GM21515 (cell line): Measurements from ENCODE around the gene FCHSD2.
"Not testable (repeated sequence)": the region's sequence is repeated elsewhere in the genome, so short reads cannot be mapped to it uniquely, and the experiment has no call there.

Experiments used
- ATAC-seq: cut with Tn5 transposase; IDR thresholded peaks from one replicate; pipeline ENCODE4 v1.9.1; 2021; ENCODE audit not compliant: unreplicated experiment

The FCHSD2 gene

GRCh38 chr11:73017024-73017751, 124.9 kb downstream of the FCHSD2 start:
- no peak for ATAC-seq

- no peak for ATAC-seq
Measured at GRCh38 chr11:73013021-73013420, 129.1 kb downstream of the FCHSD2 start.

- ATAC-seq: no peak
Measured at GRCh38 chr11:73012121-73012863, 129.8 kb downstream of the FCHSD2 start.

- no peak for ATAC-seq
Measured at GRCh38 chr11:73011126-73011817, 130.8 kb downstream of the FCHSD2 start.

GRCh38 chr11:73009972-73010371, 132.1 kb downstream of the FCHSD2 start:
- no peak for ATAC-seq

- ATAC-seq: no peak
Measured at GRCh38 chr11:73004088-73004487, 138.0 kb downstream of the FCHSD2 start.

- ATAC-seq: no peak
Measured at GRCh38 chr11:73003088-73003487, 139.0 kb downstream of the FCHSD2 start.

GRCh38 chr11:73002214-73002613, 139.9 kb downstream of the FCHSD2 start:
- ATAC-seq: no peak

GRCh38 chr11:73001615-73002014, 140.5 kb downstream of the FCHSD2 start:
- no peak for ATAC-seq

- ATAC-seq: no peak
Measured at GRCh38 chr11:72998676-72999075, 143.4 kb downstream of the FCHSD2 start.

- no peak for ATAC-seq
Measured at GRCh38 chr11:72996959-72997358, 145.2 kb downstream of the FCHSD2 start.

- no peak for ATAC-seq
Measured at GRCh38 chr11:72989727-72990126, 152.4 kb downstream of the FCHSD2 start.

GRCh38 chr11:72988821-72989220, 153.3 kb downstream of the FCHSD2 start:
- no peak for ATAC-seq

- no peak for ATAC-seq
Measured at GRCh38 chr11:72985645-72986044, 156.5 kb downstream of the FCHSD2 start.

GRCh38 chr11:72984453-72985077, 157.6 kb downstream of the FCHSD2 start:
- no peak for ATAC-seq

GRCh38 chr11:72983560-72983959, 158.6 kb downstream of the FCHSD2 start:
- ATAC-seq: no peak

GRCh38 chr11:72981971-72982685, 160.0 kb downstream of the FCHSD2 start:
- ATAC-seq: no peak

- ATAC-seq: no peak
Measured at GRCh38 chr11:72981080-72981479, 161.0 kb downstream of the FCHSD2 start.

GRCh38 chr11:72977782-72978181, 164.3 kb downstream of the FCHSD2 start:
- ATAC-seq: not testable (repeated sequence)

- ATAC-seq: not testable (repeated sequence)
Measured at GRCh38 chr11:72976522-72976892, 165.6 kb downstream of the FCHSD2 start.
